Brain microvascular endothelial cell (primary cell): ENCODE results near the gene IRF2BPL.

Experiments
- DNase-seq: peaks from one replicate; pipeline ENCODE4 v3.0.0-alpha.2; 2020
- H3K27ac ChIP-seq: fragments of 250-450 bp; sonication (Bioruptor Pico); 2 replicates; pipeline ENCODE4 v1.5.1; 2020; ENCODE audit warnings: mild to moderate bottlenecking, moderate library complexity
- H3K27me3 ChIP-seq: fragments of 250-450 bp; sonication (Bioruptor Pico); replicated peaks from 2 replicates; pipeline ENCODE4 v1.5.1; 2020; ENCODE audit warnings: mild to moderate bottlenecking
- H3K36me3 ChIP-seq: fragments of 250-450 bp; sonication (Bioruptor Pico); replicated peaks from 2 replicates; pipeline ENCODE4 v1.5.1; 2020; ENCODE audit warnings: mild to moderate bottlenecking
- H3K4me3 ChIP-seq: 2 replicates; pipeline ENCODE4 v1.5.1; 2011; ENCODE audit warnings: low read depth, mild to moderate bottlenecking, control low read depth, low read length, moderate library complexity
- CTCF ChIP-seq: IDR thresholded peaks from 2 replicates; pipeline ENCODE4 v1.5.1; 2011; ENCODE audit warnings: low read depth, mild to moderate bottlenecking, moderate library complexity, low read length, control low read depth, inconsistent platforms; ENCODE audit errors: missing control alignments
- in situ Hi-C: cut with HindIII; loops from 2 replicates; pipeline ENCODE4 v1.10.0; 2017; ENCODE audit warnings: low sequenced_read_pairs, low pct_ligation_motif_present

The IRF2BPL gene

GRCh38 chr14:77039285-77040058 is 11.0 kb upstream of the IRF2BPL start:
- H3K36me3 ChIP-seq, result no peaks in the 10 kb centered on the region
- no peak for DNase-seq
- TF ChIP-seq CTCF, result no peak
- no peaks in the 10 kb centered on the region for H3K27me3 ChIP-seq
- in situ Hi-C loops, result no loop called here
- H3K27ac ChIP-seq, result peak overlapping the region; percentile 99
- peak overlapping the region; percentile 33 for H3K4me3 ChIP-seq

- H3K36me3 ChIP-seq, result no peaks in the 10 kb centered on the region
- H3K4me3 ChIP-seq, result no peak overlapping the region
- DNase-seq, result no peak
- TF ChIP-seq CTCF, result no peak
- peak overlapping the region; percentile 99 for H3K27ac ChIP-seq
- in situ Hi-C loops, result no loop called here
- no peaks in the 10 kb centered on the region for H3K27me3 ChIP-seq
Measured at GRCh38 chr14:77037938-77038568, 9.5 kb upstream of the IRF2BPL start.

- in situ Hi-C loops, result no loop called here
Measured at GRCh38 chr14:77037215-77037937, 8.9 kb upstream of the IRF2BPL start.

GRCh38 chr14:77036484-77037214 is 8.1 kb upstream of the IRF2BPL start:
- in situ Hi-C loops, result no loop called here
- no peak overlapping the region for H3K4me3 ChIP-seq

More at GRCh38 chr14:77037215-77037937, 8.9 kb upstream of the IRF2BPL start:
- no peak for DNase-seq
- no peak for TF ChIP-seq CTCF
- Histone ChIP-seq H3K27me3 (no peaks in the 10 kb centered on the region), H3K4me3 (no peak overlapping the region), H3K27ac (peak overlapping the region; percentile 99), H3K36me3 (no peaks in the 10 kb centered on the region)

More at GRCh38 chr14:77036484-77037214, 8.1 kb upstream of the IRF2BPL start:
- no peak for DNase-seq
- Histone ChIP-seq H3K27ac (no peak overlapping the region), H3K27me3 (no peaks in the 10 kb centered on the region), H3K36me3 (no peaks in the 10 kb centered on the region)
- TF ChIP-seq CTCF, result no peak
